HL-60 (cell line): Measurements from ENCODE around the gene ZER1.

Source experiments
- DNase-seq, 2 experiments: peaks; one replicate each; pipeline ENCODE4 v3.0.0-alpha.2; 2010 to 2020; ENCODE audit warnings: low read depth in 1 of 2, low spot score in 1 of 2
- H3K27ac ChIP-seq: fragments of 250-450 bp; sonication (Bioruptor Pico); replicated peaks from 2 replicates; pipeline ENCODE4 v1.5.1; 2020; ENCODE audit warnings: mild to moderate bottlenecking, moderate library complexity
- H3K27me3 ChIP-seq: fragments of 250-450 bp; sonication (Bioruptor Pico); 2 replicates; pipeline ENCODE4 v1.5.1; 2021; ENCODE audit warnings: mild to moderate bottlenecking, moderate library complexity; ENCODE audit not compliant: insufficient read depth, poor library complexity, severe bottlenecking
- H3K4me3 ChIP-seq: replicated peaks from 2 replicates; pipeline ENCODE4 v1.5.1; 2011; ENCODE audit warnings: mild to moderate bottlenecking, control low read depth, low read length; ENCODE audit not compliant: insufficient read depth
- GABPA ChIP-seq: IDR thresholded peaks from 2 replicates; pipeline ENCODE4 v1.6.1; 2012; ENCODE audit warnings: low read depth
- POLR2AphosphoS5 ChIP-seq: IDR thresholded peaks from 2 replicates; pipeline ENCODE4 v1.6.1; 2012; ENCODE audit warnings: low read depth
- SPI1 ChIP-seq: IDR thresholded peaks from 2 replicates; pipeline ENCODE4 v1.6.1; 2012; ENCODE audit warnings: low read depth, mild to moderate bottlenecking, borderline replicate concordance
- TF ChIP-seq, protein P1 (sequence below): IDR thresholded peaks from one replicate; pipeline ENCODE4 v1.5.1; 2011; ENCODE audit warnings: low read length, control low read depth, inconsistent platforms; ENCODE audit not compliant: insufficient read depth
- TF ChIP-seq, protein P2 (sequence below): IDR thresholded peaks from 2 replicates; pipeline ENCODE4 v1.6.1; 2012; ENCODE audit warnings: low read depth; ENCODE audit not compliant: insufficient replicate concordance

The ZER1 gene

DNA sequence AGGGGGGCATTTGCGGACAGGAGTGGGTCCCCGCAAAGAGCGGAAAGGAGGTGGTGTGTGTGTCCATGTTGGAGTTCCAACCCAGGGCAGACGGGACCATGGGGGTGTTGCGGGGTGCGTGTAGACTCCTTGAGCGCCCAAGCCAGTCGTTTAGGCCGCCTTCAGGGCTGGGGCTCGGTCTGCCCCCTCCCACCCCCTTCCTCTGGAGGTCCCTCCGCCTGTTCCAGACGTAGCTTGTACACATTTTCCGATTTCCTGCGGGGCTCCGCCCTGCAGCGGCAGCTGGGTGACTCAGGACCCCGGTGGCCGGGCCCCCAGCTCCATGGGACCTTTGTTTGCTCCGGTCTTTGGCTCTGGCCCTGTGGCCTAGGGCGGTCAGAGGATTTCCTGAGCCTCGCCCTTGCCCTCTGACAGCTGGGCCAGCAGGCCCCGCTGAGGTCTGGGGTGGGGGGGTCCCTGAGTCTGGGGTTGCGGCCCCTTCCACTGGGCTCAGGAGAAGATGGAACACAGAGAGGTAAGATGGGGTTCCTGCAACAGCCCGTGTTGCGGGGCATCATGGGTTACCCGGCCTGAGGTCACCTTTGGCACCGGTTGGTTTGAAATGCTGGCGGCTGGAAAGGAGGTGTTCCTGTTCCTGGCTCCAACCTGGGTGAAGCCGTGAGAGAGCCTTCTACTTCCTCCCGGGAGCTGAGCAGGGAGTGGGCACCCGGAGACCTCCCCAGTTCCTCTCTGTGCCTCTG lies 67.9 kb downstream of the ZER1 start:
- DNase-seq, result peak in 1 of 2 experiments; percentile 56
- Histone ChIP-seq H3K27ac (peak overlapping the region; percentile 33; the same call in 1 of the 2 replicates), H3K27me3 (no peaks in the 10 kb centered on the region), H3K4me3 (peak overlapping the region; percentile 67)
- TF ChIP-seq, protein P1, sequence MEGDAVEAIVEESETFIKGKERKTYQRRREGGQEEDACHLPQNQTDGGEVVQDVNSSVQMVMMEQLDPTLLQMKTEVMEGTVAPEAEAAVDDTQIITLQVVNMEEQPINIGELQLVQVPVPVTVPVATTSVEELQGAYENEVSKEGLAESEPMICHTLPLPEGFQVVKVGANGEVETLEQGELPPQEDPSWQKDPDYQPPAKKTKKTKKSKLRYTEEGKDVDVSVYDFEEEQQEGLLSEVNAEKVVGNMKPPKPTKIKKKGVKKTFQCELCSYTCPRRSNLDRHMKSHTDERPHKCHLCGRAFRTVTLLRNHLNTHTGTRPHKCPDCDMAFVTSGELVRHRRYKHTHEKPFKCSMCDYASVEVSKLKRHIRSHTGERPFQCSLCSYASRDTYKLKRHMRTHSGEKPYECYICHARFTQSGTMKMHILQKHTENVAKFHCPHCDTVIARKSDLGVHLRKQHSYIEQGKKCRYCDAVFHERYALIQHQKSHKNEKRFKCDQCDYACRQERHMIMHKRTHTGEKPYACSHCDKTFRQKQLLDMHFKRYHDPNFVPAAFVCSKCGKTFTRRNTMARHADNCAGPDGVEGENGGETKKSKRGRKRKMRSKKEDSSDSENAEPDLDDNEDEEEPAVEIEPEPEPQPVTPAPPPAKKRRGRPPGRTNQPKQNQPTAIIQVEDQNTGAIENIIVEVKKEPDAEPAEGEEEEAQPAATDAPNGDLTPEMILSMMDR, result no peak
- TF ChIP-seq GABPA (no peak), SPI1 (peak; percentile 26; the same call in 1 of the 2 replicates)
- TF ChIP-seq, protein P2, sequence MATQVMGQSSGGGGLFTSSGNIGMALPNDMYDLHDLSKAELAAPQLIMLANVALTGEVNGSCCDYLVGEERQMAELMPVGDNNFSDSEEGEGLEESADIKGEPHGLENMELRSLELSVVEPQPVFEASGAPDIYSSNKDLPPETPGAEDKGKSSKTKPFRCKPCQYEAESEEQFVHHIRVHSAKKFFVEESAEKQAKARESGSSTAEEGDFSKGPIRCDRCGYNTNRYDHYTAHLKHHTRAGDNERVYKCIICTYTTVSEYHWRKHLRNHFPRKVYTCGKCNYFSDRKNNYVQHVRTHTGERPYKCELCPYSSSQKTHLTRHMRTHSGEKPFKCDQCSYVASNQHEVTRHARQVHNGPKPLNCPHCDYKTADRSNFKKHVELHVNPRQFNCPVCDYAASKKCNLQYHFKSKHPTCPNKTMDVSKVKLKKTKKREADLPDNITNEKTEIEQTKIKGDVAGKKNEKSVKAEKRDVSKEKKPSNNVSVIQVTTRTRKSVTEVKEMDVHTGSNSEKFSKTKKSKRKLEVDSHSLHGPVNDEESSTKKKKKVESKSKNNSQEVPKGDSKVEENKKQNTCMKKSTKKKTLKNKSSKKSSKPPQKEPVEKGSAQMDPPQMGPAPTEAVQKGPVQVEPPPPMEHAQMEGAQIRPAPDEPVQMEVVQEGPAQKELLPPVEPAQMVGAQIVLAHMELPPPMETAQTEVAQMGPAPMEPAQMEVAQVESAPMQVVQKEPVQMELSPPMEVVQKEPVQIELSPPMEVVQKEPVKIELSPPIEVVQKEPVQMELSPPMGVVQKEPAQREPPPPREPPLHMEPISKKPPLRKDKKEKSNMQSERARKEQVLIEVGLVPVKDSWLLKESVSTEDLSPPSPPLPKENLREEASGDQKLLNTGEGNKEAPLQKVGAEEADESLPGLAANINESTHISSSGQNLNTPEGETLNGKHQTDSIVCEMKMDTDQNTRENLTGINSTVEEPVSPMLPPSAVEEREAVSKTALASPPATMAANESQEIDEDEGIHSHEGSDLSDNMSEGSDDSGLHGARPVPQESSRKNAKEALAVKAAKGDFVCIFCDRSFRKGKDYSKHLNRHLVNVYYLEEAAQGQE, result no peak

DNA sequence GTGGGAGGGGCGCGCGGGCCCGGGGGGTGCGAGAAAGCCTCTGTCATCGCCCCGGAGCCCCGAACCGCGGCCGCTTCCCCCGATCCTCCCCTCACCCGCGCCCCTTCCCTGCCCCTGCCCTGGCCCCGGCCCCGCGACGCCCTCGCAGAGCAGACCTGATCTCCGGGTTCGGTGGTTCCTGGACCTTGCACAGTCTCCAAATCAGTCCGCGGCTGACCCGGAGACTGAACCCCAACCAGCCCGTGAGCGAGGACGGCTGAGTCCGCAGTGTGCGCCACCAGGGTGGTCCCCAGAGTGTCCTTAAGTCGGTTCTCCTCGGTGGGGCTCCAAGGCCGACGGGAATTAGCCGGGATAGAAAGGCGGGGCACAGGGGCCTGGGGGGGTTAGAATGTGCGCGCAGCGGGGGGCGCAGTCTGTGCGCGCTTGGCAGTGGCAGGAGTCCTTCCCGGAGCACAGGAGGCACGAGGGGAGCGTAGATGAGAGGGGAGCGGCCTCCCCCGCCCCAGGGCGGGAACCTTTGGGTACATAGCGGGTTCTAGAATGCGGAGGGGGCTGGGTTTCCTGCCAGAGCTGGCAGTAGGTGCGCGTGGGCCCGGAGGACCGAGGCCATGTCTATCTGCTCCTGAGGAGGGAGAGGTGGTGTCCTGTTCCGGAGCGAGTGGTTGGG lies 68.6 kb downstream of the ZER1 start:
- TF ChIP-seq GABPA (no peak), POLR2AphosphoS5 (no peak), SPI1 (no peak)
- TF ChIP-seq, protein P2, result no peak
- TF ChIP-seq, protein P1, result no peak
- Histone ChIP-seq H3K27ac (peak overlapping the region; percentile 50), H3K4me3 (peak overlapping the region; percentile 67), H3K27me3 (no peaks in the 10 kb centered on the region)
- no peak for DNase-seq

DNA sequence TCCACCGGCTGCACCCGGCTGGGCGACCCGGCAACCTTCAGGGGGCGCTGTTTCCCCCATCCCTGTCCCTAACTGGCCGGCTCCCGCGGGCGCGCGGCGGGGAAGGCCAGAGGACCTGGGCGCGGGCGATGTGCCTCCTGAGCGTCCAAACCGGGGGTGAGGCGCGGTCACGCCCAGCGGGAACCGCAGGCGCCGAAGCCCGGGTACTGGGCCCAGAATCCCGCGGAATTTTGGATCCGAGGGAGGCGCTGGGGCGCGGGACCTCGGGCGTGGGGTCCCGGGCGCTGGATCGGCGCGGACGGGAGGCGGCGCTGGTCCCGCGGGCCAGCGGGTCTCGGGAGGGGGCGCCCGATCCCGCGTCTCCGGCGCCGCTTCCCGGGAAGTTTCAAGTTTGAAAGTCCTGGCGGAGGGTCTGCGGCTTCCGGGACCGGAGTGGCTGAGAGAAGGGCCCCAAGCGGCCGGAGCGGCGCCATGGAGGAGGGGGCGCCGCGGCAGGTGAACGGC lies 69.2 kb downstream of the ZER1 start, which contains the start of gene PKN3:
Gene PKN3, plus strand, starts transcription at position 59 of the 504 bp plus-strand sequence. Its CDS starts 413 bp downstream, at position 472.
- Histone ChIP-seq H3K4me3 (peak within 1 kb of the TSS; percentile 67), H3K27me3 (no peaks in the 10 kb centered on the region), H3K27ac (peak within 1 kb of the TSS; percentile 50)
- peak; percentile 79 to 87 for DNase-seq
- TF ChIP-seq, protein P1, result peak; percentile 62
- TF ChIP-seq POLR2AphosphoS5 (peak; percentile 14; the same call in 1 of the 2 replicates), SPI1 (no peak)
- TF ChIP-seq, protein P2, result no peak
